H1 (cell line): Measurements from ENCODE around the gene KANSL1L. TPM values are rescaled to one million over a fixed set of nuclear protein-coding genes. Genes with fewer than 3 reads are reported as not detected.

Experiments
- BACH1 ChIP-seq: IDR thresholded peaks from 2 replicates; pipeline ENCODE4 v1.6.1; 2012; ENCODE audit warnings: low read length, improper control_type of control experiment
- CBX8 ChIP-seq: fragments of 300-800, 300-1000 bp; sonication (generic); IDR thresholded peaks from 2 replicates; pipeline ENCODE4 v1.7.1; 2016; ENCODE audit warnings: low read depth, low read length, borderline replicate concordance
- CHD2 ChIP-seq: IDR thresholded peaks from 2 replicates; pipeline ENCODE4 v1.6.1; 2012; ENCODE audit warnings: low read length, improper control_type of control experiment
- CHD7 ChIP-seq: fragments of 300-600 bp; sonication (generic); IDR thresholded peaks from 2 replicates; pipeline ENCODE4 v1.7.1; 2012; ENCODE audit warnings: low read length, moderate library complexity, mild to moderate bottlenecking, inconsistent platforms; ENCODE audit not compliant: insufficient replicate concordance
- GTF2F1 ChIP-seq: IDR thresholded peaks from 2 replicates; pipeline ENCODE4 v1.6.1; 2012; ENCODE audit warnings: low read depth, low read length, improper control_type of control experiment, borderline replicate concordance
- JUN ChIP-seq: IDR thresholded peaks from 2 replicates; pipeline ENCODE4 v1.6.1; 2011; ENCODE audit warnings: low read depth, mild to moderate bottlenecking, improper control_type of control experiment, low read length
- NANOG ChIP-seq: IDR thresholded peaks from 2 replicates; pipeline ENCODE4 v1.6.1; 2011; ENCODE audit warnings: low read length, low read depth, mild to moderate bottlenecking, inconsistent platforms; ENCODE audit not compliant: insufficient read depth, poor library complexity, severe bottlenecking
- RBBP5 ChIP-seq: IDR thresholded peaks from 2 replicates; pipeline ENCODE4 v1.7.1; 2012; ENCODE audit warnings: low read depth, mild to moderate bottlenecking, inconsistent platforms, low read length, moderate library complexity, borderline replicate concordance
- RXRA ChIP-seq: IDR thresholded peaks from 2 replicates; pipeline ENCODE4 v1.6.1; 2011; ENCODE audit warnings: low read depth, mild to moderate bottlenecking, low read length, moderate library complexity; ENCODE audit not compliant: insufficient read depth
- SIRT6 ChIP-seq: IDR thresholded peaks from one replicate; pipeline ENCODE4 v1.7.1; 2012; ENCODE audit warnings: low read length, inconsistent platforms
- SRF ChIP-seq: IDR thresholded peaks from 2 replicates; pipeline ENCODE4 v1.6.1; 2011; ENCODE audit warnings: mild to moderate bottlenecking, low read depth, low read length, moderate library complexity
- YY1 ChIP-seq: IDR thresholded peaks from 2 replicates; pipeline ENCODE4 v1.6.1; 2011; ENCODE audit warnings: low read depth, mild to moderate bottlenecking, low read length
- ZNF274 ChIP-seq: IDR thresholded peaks from 2 replicates; pipeline ENCODE4 v1.7.0; 2012; ENCODE audit warnings: low read length, borderline replicate concordance; ENCODE audit errors: extremely low read depth
- polyA plus RNA-seq, 7 experiments: library from polyadenylated mRNA; depleted of rRNA in 3 of 7; stranded (reverse) in 5 of 7; unstranded in 2 of 7; fragments of >200 nt in 5 of 7; fragments of 200-250 nt in 2 of 7; gene quantifications; 1 replicate in 5 of 7; 2 replicates in 1 of 7; 4 replicates in 1 of 7; pipeline versions ENCODE4 v1.2.1 to v1.2.3, GENCODE V29; 2011 to 2013; ENCODE audit warnings: missing spikeins in 2 of 7, mixed read lengths in 2 of 7
- total RNA-seq: library from RNA; stranded (reverse); fragmentation: NEBNext Ultra II Directional; extraction: Animal tissue kit (Norgen Biotek cat#: 25700); gene quantifications from 2 replicates; pipeline ENCODE4 v1.2.1, GENCODE V29; 2021

KANSL1L gene
- total and polyA plus RNA-seq, 2 of the 8 experiments (the other 6 are each of a cell fraction or from before 2014, with no cell fraction given), result 5.4 to 17.2 TPM

GRCh38 chr2:210188190-210188589 is 17.0 kb upstream of the KANSL1L start (continued):
- TF ChIP-seq CHD7 (no peak), RBBP5 (no peak), JUN (no peak), SRF (no peak), NANOG (no peak), CBX8 (no peak), SIRT6 (no peak), RXRA (no peak), GTF2F1 (no peak), CHD2 (no peak), BACH1 (no peak), YY1 (no peak), ZNF274 (no peak)
